Endodermal cell (in vitro differentiated cells): ENCODE measurements around the gene PLEKHA5. TPM values are rescaled to one million over a fixed set of nuclear protein-coding genes. Genes with fewer than 3 reads are reported as not detected.

Experiments
- DNase-seq: peaks from one replicate; pipeline ENCODE4 v3.0.0-alpha.2; 2017
- H3K27ac ChIP-seq: 2 replicates; pipeline ENCODE4 v1.5.1; 2013; ENCODE audit warnings: mild to moderate bottlenecking, low read depth, low read length, moderate library complexity
- H3K27me3 ChIP-seq: 2 replicates; pipeline ENCODE4 v1.6.1; 2013; ENCODE audit warnings: mild to moderate bottlenecking, low read length, moderate library complexity; ENCODE audit not compliant: insufficient read depth, control insufficient read depth, poor library complexity, severe bottlenecking
- H3K36me3 ChIP-seq: 2 replicates; pipeline ENCODE4 v1.7.0; 2013; ENCODE audit warnings: mild to moderate bottlenecking, low read length, moderate library complexity; ENCODE audit not compliant: control insufficient read depth, insufficient read depth
- H3K4me1 ChIP-seq: one replicate; pipeline ENCODE4 v1.7.0; 2013; ENCODE audit warnings: low read length; ENCODE audit not compliant: control insufficient read depth, insufficient read depth
- H3K4me3 ChIP-seq: 2 replicates; pipeline ENCODE4 v1.5.1; 2013; ENCODE audit warnings: mild to moderate bottlenecking, low read length, moderate library complexity
- H3K9ac ChIP-seq: 2 replicates; pipeline ENCODE4 v1.6.1; 2013; ENCODE audit warnings: mild to moderate bottlenecking, low read length, moderate library complexity; ENCODE audit not compliant: poor library complexity, severe bottlenecking; ENCODE audit errors: extremely low read depth
- H3K9me3 ChIP-seq: 2 replicates; pipeline ENCODE4 v1.6.1; 2013; ENCODE audit warnings: mild to moderate bottlenecking, low read length, moderate library complexity; ENCODE audit not compliant: control insufficient read depth
- H3K27ac Mint-ChIP-seq: 2 replicates; pipeline ENCODE4 v1.8.0; 2020; ENCODE audit warnings: mixed read lengths
- H3K27me3 Mint-ChIP-seq: 2 replicates; pipeline ENCODE4 v1.8.0; 2021; ENCODE audit warnings: mild to moderate bottlenecking, mixed read lengths; ENCODE audit not compliant: insufficient read depth
- H3K36me3 Mint-ChIP-seq: 2 replicates; pipeline ENCODE4 v1.8.0; 2020; ENCODE audit warnings: low read depth, mixed read lengths
- H3K4me1 Mint-ChIP-seq: 2 replicates; pipeline ENCODE4 v1.8.0; 2020; ENCODE audit warnings: mixed read lengths
- H3K4me3 Mint-ChIP-seq: 2 replicates; pipeline ENCODE4 v1.8.0; 2020; ENCODE audit warnings: mild to moderate bottlenecking, moderate library complexity, mixed read lengths
- H3K9me3 Mint-ChIP-seq: 2 replicates; pipeline ENCODE4 v1.8.0; 2020; ENCODE audit warnings: mild to moderate bottlenecking, mixed read lengths
- CTCF ChIP-seq: fragments of 200-600 bp; sonication (generic); conservative IDR thresholded peaks from 2 replicates; pipeline ENCODE4 v1.5.0; 2021; ENCODE audit warnings: antibody characterized with exemption, mild to moderate bottlenecking
- WGBS, 2 experiments: methylation state at CpG; one replicate each; pipeline versions ENCODE4 v1.1.5 to v1.1.7; 2013; ENCODE audit warnings: missing lambda C conversion rate in 2 of 2, mixed read lengths in 1 of 2; ENCODE audit not compliant: insufficient coverage in 1 of 2, insufficient read length in 1 of 2; 5-methylcytosine and 5-hydroxymethylcytosine counted together
- total RNA-seq, 2 donors: library from RNA; stranded (reverse); fragmentation: NEBNext Ultra II Directional in 1 of 2; extraction: Animal tissue kit (Norgen Biotek cat#: 25700) in 1 of 2; gene quantifications; 2 replicates in 1 of 2; 3 replicates in 1 of 2; pipeline ENCODE4 v1.2.1, GENCODE V29; 2021

Gene PLEKHA5
- total RNA-seq, 2 donors from 2014 or later: 48.5 to 139 TPM

- H3K4me1 ChIP-seq: peaks cover 2% of the 10 kb centered on the region
- TF ChIP-seq CTCF: no peak
- no peaks in the 10 kb centered on the region for H3K27me3 Mint-ChIP-seq
- peaks cover 71% of the 10 kb centered on the region for H3K36me3 ChIP-seq
- no peak overlapping the region for H3K27ac ChIP-seq
- no peak for DNase-seq
- H3K27me3 ChIP-seq: no peaks in the 10 kb centered on the region
- no peak overlapping the region for H3K4me3 ChIP-seq
- no peak overlapping the region for H3K9ac ChIP-seq
- H3K9me3 ChIP-seq: peaks cover 16% of the 10 kb centered on the region
- peaks cover 73% of the 10 kb centered on the region for H3K36me3 Mint-ChIP-seq
- no peak overlapping the region for H3K4me3 Mint-ChIP-seq
- peaks cover 28% of the 10 kb centered on the region for H3K4me1 Mint-ChIP-seq
- no peak overlapping the region for H3K27ac Mint-ChIP-seq
- H3K9me3 Mint-ChIP-seq: peaks cover 10% of the 10 kb centered on the region
Observed at GRCh38 chr12:19148860-19149259, 19.3 kb downstream of the PLEKHA5 start.

- no peak overlapping the region for H3K27ac Mint-ChIP-seq
- 93 to 96% methylated on average over 2 of the region's 2 CpGs for WGBS, 2 experiments
Observed at GRCh38 chr12:19150273-19150900, 20.9 kb downstream of the PLEKHA5 start.

GRCh38 chr12:19151298-19151697 is 21.8 kb downstream of the PLEKHA5 start:
- no peak overlapping the region for H3K27ac ChIP-seq
- no peak for DNase-seq
- Mint-ChIP-seq H3K4me3 (no peak overlapping the region), H3K4me1 (peaks cover 31% of the 10 kb centered on the region), H3K27ac (no peak overlapping the region), H3K9me3 (peaks cover 10% of the 10 kb centered on the region), H3K36me3 (peaks cover 62% of the 10 kb centered on the region), H3K27me3 (no peaks in the 10 kb centered on the region)
- no peak for TF ChIP-seq CTCF
- no peaks in the 10 kb centered on the region for H3K27me3 ChIP-seq
- H3K36me3 ChIP-seq: peaks cover 60% of the 10 kb centered on the region
- H3K4me3 ChIP-seq: no peak overlapping the region
- H3K9ac ChIP-seq: no peak overlapping the region
- WGBS, 2 experiments: 92% methylated on average over 1 of the region's 1 CpG; no CpG with 5 or more reads in 1 of the 2 experiments
- peaks cover 16% of the 10 kb centered on the region for H3K9me3 ChIP-seq
- H3K4me1 ChIP-seq: no peaks in the 10 kb centered on the region

More at GRCh38 chr12:19150273-19150900, 20.9 kb downstream of the PLEKHA5 start:
- Histone ChIP-seq H3K9me3 (peaks cover 16% of the 10 kb centered on the region), H3K36me3 (peaks cover 63% of the 10 kb centered on the region), H3K27ac (no peak overlapping the region), H3K4me3 (no peak overlapping the region), H3K4me1 (no peaks in the 10 kb centered on the region), H3K27me3 (no peaks in the 10 kb centered on the region), H3K9ac (no peak overlapping the region)
- Mint-ChIP-seq H3K36me3 (peaks cover 63% of the 10 kb centered on the region), H3K27me3 (no peaks in the 10 kb centered on the region), H3K4me3 (no peak overlapping the region), H3K9me3 (peaks cover 10% of the 10 kb centered on the region), H3K4me1 (peaks cover 25% of the 10 kb centered on the region)
- TF ChIP-seq CTCF: no peak
- no peak for DNase-seq
